ENCODE data around the gene PDCD1LG2.
"Not testable (repeated sequence)": the region's sequence is repeated elsewhere in the genome, so short reads cannot be mapped to it uniquely, and the experiment has no call there.

DNA sequence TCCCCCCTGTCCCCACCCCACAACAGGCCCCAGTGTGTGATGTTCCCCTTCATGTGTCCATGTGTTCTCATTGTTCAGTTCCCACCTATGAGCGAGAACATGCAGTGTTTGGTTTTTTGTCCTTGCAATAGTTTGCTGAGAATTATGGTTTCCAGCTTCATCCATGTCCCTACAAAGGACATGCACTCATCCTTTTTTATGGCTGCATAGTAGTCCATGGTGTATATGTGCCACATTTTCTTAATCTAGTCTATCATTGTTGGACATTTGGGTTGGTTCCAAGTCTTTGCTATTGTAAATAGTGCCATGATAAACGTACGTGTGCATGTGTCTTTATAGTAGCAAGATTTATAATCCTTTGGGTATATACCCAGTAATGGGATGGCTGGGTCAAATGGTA is 15.6 kb upstream of the PDCD1LG2 start:
- TF ChIP-seq, protein P1, sequence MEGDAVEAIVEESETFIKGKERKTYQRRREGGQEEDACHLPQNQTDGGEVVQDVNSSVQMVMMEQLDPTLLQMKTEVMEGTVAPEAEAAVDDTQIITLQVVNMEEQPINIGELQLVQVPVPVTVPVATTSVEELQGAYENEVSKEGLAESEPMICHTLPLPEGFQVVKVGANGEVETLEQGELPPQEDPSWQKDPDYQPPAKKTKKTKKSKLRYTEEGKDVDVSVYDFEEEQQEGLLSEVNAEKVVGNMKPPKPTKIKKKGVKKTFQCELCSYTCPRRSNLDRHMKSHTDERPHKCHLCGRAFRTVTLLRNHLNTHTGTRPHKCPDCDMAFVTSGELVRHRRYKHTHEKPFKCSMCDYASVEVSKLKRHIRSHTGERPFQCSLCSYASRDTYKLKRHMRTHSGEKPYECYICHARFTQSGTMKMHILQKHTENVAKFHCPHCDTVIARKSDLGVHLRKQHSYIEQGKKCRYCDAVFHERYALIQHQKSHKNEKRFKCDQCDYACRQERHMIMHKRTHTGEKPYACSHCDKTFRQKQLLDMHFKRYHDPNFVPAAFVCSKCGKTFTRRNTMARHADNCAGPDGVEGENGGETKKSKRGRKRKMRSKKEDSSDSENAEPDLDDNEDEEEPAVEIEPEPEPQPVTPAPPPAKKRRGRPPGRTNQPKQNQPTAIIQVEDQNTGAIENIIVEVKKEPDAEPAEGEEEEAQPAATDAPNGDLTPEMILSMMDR (IDR thresholded peaks at IDR 0.05; ENCODE audit: low read depth, low read length, missing input control): not testable (repeated sequence)
- TF ChIP-seq, protein P2, sequence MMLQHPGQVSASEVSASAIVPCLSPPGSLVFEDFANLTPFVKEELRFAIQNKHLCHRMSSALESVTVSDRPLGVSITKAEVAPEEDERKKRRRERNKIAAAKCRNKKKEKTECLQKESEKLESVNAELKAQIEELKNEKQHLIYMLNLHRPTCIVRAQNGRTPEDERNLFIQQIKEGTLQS (IDR thresholded peaks at IDR 0.05): not testable (repeated sequence)
- not testable (repeated sequence) for TF ChIP-seq YY1 (IDR thresholded peaks at IDR 0.05); GABPA (IDR thresholded peaks at IDR 0.05 in 1 of 2, conservative IDR thresholded peaks at IDR 0.05 in 1 of 2); EGR1 (IDR thresholded peaks at IDR 0.05; ENCODE audit: low read depth in 2 of 2); JUND (IDR thresholded peaks at IDR 0.05); RAD21 (IDR thresholded peaks at IDR 0.05); HNF4G (IDR thresholded peaks at IDR 0.05); TAF1 (conservative IDR thresholded peaks at IDR 0.05); FOXA1 (IDR thresholded peaks at IDR 0.05)
- TF ChIP-seq, protein P3, sequence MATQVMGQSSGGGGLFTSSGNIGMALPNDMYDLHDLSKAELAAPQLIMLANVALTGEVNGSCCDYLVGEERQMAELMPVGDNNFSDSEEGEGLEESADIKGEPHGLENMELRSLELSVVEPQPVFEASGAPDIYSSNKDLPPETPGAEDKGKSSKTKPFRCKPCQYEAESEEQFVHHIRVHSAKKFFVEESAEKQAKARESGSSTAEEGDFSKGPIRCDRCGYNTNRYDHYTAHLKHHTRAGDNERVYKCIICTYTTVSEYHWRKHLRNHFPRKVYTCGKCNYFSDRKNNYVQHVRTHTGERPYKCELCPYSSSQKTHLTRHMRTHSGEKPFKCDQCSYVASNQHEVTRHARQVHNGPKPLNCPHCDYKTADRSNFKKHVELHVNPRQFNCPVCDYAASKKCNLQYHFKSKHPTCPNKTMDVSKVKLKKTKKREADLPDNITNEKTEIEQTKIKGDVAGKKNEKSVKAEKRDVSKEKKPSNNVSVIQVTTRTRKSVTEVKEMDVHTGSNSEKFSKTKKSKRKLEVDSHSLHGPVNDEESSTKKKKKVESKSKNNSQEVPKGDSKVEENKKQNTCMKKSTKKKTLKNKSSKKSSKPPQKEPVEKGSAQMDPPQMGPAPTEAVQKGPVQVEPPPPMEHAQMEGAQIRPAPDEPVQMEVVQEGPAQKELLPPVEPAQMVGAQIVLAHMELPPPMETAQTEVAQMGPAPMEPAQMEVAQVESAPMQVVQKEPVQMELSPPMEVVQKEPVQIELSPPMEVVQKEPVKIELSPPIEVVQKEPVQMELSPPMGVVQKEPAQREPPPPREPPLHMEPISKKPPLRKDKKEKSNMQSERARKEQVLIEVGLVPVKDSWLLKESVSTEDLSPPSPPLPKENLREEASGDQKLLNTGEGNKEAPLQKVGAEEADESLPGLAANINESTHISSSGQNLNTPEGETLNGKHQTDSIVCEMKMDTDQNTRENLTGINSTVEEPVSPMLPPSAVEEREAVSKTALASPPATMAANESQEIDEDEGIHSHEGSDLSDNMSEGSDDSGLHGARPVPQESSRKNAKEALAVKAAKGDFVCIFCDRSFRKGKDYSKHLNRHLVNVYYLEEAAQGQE (IDR thresholded peaks at IDR 0.05): not testable (repeated sequence)
- TF ChIP-seq, protein P4, sequence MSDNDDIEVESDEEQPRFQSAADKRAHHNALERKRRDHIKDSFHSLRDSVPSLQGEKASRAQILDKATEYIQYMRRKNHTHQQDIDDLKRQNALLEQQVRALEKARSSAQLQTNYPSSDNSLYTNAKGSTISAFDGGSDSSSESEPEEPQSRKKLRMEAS (IDR thresholded peaks at IDR 0.05): not testable (repeated sequence)
- TF ChIP-seq, protein P5, sequence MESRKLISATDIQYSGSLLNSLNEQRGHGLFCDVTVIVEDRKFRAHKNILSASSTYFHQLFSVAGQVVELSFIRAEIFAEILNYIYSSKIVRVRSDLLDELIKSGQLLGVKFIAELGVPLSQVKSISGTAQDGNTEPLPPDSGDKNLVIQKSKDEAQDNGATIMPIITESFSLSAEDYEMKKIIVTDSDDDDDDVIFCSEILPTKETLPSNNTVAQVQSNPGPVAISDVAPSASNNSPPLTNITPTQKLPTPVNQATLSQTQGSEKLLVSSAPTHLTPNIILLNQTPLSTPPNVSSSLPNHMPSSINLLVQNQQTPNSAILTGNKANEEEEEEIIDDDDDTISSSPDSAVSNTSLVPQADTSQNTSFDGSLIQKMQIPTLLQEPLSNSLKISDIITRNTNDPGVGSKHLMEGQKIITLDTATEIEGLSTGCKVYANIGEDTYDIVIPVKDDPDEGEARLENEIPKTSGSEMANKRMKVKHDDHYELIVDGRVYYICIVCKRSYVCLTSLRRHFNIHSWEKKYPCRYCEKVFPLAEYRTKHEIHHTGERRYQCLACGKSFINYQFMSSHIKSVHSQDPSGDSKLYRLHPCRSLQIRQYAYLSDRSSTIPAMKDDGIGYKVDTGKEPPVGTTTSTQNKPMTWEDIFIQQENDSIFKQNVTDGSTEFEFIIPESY (IDR thresholded peaks at IDR 0.05): not testable (repeated sequence)
